ENCODE measurements around the gene NCAPD3.

DNA sequence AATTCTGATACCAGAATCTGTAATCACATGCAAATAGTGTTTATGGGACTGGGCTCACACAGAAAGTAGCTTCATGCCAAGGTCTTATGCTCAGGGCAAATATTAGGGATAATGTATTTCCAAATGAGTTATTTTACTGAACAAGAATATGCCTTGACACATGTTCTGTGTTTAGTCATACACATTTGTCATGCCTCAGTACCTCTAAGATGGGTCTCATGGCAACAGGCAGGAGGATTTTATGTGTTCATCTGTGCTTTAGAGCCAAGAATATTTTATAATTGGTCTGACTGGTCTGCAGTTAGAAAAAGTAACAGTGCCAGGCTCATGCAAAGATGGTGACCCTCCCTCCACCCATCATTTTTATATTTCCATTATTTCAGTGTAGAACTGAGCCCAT is 105.8 kb downstream of the NCAPD3 start:
- TF ChIP-seq EZH2 (IDR thresholded peaks at IDR 0.05; ENCODE audit: insufficient read depth, poor library complexity, severe bottlenecking) (no peak), EZH2phosphoT487 (IDR thresholded peaks at IDR 0.05; ENCODE audit: insufficient read depth, low read depth) (no peak)

All from GM23248 (cell line).